ENCODE data around the gene SMAD6.

SMAD6 gene

DNA sequence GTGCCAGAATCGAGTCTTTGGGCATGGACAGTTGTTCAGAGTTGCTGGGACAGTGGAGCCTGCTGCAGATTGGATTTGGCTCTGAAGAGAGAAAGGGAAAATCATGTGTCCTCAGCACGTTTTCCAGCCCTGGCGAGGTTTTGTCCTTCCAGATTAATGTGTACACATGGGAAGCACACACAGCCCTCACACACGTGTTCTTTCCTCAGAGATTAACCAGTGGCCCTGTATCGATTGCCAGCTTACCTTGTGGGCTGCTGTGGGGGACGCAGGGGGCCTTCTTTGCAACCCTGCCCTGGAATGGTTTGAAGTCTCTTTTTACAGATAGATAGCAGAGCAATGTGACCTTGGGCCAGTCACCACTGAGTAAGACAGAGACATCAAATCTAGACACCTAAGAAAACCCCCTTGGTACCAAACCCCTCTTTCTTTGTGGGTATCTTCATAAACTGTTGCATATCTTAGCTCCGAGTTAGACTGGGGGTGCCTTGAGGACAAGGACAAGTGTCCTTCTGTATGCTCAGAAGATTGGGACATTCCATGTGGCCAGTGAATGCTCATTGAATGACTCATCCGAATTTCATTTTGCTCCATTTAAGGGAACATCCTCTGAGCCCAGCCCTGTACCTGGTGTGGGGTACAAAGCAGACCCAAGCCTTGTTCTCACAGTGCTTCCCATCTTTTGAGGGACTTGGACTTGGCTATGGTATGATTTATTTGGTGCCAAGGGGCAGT is 48.0 kb downstream of the SMAD6 start:
- TF ChIP-seq FOXP2 (optimal IDR thresholded peaks at IDR 0.05; ENCODE audit: borderline replicate concordance, extremely low read depth, extremely low read length, insufficient read depth) (no peak), POLR2AphosphoS5 (IDR thresholded peaks at IDR 0.05; ENCODE audit: low read depth, low read length) (no peak), REST (IDR thresholded peaks at IDR 0.05; ENCODE audit: insufficient read depth in 1 of 2, low read depth in 2 of 2, low read length in 2 of 2) (no peak), SIN3A (IDR thresholded peaks at IDR 0.05; ENCODE audit: borderline replicate concordance, insufficient read depth, low read length) (no peak)

GRCh38 chr15:66750609-66751008 is 48.6 kb downstream of the SMAD6 start:
- no peak for TF ChIP-seq SIN3A (IDR thresholded peaks at IDR 0.05; ENCODE audit: borderline replicate concordance, insufficient read depth, low read length)

DNA sequence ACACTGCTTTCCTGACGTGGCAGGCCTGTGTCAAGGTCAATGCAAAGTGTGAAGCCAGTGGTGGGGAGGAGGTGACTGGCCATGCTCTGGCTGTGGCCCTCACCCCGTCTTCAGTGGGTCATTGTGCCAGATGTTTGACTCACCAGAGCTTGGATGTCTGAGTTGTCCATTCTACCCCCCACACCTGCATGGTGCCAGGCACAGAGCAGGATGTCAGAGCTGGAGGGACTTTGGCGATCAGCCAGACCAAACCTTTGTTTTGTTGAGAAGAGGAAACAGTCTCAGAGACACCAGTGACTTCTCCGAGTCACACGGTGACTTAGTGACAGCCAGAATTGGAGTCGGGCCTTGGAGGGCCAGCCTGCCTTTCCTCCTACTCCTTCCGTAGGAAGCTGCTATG is 49.5 kb downstream of the SMAD6 start:
- TF ChIP-seq SIN3A (IDR thresholded peaks at IDR 0.05; ENCODE audit: borderline replicate concordance, insufficient read depth, low read length) = no peak
- no peak for TF ChIP-seq TAF1 (IDR thresholded peaks at IDR 0.05; ENCODE audit: borderline replicate concordance, insufficient read depth, low read length)
- no peak for TF ChIP-seq POLR2AphosphoS5 (IDR thresholded peaks at IDR 0.05; ENCODE audit: low read depth, low read length)
- TF ChIP-seq FOXP2 (optimal IDR thresholded peaks at IDR 0.05; ENCODE audit: borderline replicate concordance, extremely low read depth, extremely low read length, insufficient read depth) = no peak
- TF ChIP-seq REST (IDR thresholded peaks at IDR 0.05; ENCODE audit: insufficient read depth in 1 of 2, low read depth in 2 of 2, low read length in 2 of 2) = no peak

DNA sequence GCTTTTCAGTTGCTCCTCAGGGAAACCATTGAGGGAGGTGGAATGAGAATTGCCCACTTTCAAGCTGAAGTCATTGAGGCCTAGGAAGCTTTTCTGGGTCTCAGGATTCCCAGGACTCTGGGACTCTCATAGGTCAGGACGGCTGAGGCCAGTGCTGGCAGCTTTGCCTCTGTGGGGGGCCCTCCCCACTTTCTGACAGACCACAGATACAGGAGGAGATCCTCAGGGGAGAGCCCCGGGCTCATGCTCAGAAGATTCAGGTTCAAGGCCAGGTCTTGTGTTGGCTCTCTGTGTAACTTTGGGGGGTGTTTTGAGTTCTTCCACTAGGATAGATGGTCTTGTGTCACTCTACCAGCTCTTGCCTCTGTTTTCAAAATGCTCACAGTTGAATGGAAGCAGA is 50.0 kb downstream of the SMAD6 start:
- no peak for TF ChIP-seq TAF1 (IDR thresholded peaks at IDR 0.05; ENCODE audit: borderline replicate concordance, insufficient read depth, low read length)
- TF ChIP-seq SIN3A (IDR thresholded peaks at IDR 0.05; ENCODE audit: borderline replicate concordance, insufficient read depth, low read length) = no peak
- TF ChIP-seq FOXP2 (optimal IDR thresholded peaks at IDR 0.05; ENCODE audit: borderline replicate concordance, extremely low read depth, extremely low read length, insufficient read depth) = no peak
- TF ChIP-seq POLR2AphosphoS5 (IDR thresholded peaks at IDR 0.05; ENCODE audit: low read depth, low read length) = no peak
- TF ChIP-seq REST (IDR thresholded peaks at IDR 0.05; ENCODE audit: insufficient read depth in 1 of 2, low read depth in 2 of 2, low read length in 2 of 2) = no peak

DNA sequence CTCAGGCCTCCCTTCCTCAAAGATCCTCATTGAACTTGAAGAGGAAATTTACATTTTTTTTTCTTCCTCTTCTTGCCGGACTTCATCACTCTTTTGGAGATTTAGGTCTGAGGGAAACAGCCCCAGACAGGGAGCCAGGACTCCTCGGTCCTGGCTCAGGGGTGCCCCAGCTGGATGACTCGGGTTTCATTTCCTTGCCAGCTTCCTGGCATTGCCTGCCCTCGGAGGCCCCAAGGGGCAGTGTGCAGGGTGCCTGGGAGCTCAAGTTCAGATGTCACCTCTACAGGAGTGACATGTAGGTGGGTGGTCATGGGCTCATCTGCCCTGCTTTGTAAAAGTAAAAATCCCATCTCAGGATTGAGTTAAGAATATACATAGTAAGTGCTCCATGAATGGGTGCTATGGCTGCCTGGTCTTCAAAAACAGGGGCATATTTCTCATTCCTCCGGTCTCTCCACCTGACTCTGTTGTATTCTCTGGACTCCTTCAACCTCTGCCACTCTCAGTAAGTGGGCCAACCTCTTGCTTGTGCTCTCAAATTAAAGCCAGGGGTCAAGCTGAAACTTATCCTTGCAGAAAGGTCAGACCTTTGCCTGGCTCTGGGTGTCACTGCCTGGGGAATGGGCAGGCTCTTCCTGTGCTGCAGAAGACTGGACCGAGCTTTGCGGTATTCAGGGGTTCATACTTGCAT is 51.8 kb downstream of the SMAD6 start:
- TF ChIP-seq SIN3A (IDR thresholded peaks at IDR 0.05; ENCODE audit: borderline replicate concordance, insufficient read depth, low read length) (no peak), FOXP2 (optimal IDR thresholded peaks at IDR 0.05; ENCODE audit: borderline replicate concordance, extremely low read depth, extremely low read length, insufficient read depth) (no peak), REST (IDR thresholded peaks at IDR 0.05; ENCODE audit: insufficient read depth in 1 of 2, low read depth in 2 of 2, low read length in 2 of 2) (no peak), POLR2AphosphoS5 (IDR thresholded peaks at IDR 0.05; ENCODE audit: low read depth, low read length) (no peak), TAF1 (IDR thresholded peaks at IDR 0.05; ENCODE audit: borderline replicate concordance, insufficient read depth, low read length) (no peak)

All from PFSK-1 (cell line).